Ishikawa (cell line): ENCODE results near the gene TEX48.

Source experiments
- CEBPB ChIP-seq: IDR thresholded peaks from 2 replicates; pipeline ENCODE4 v1.6.1; 2012
- CREB1 ChIP-seq: IDR thresholded peaks from 2 replicates; pipeline ENCODE4 v1.6.1; 2012; ENCODE audit warnings: low read depth
- EGR1 ChIP-seq: IDR thresholded peaks from 2 replicates; pipeline ENCODE4 v1.6.1; 2012
- EP300 ChIP-seq: IDR thresholded peaks from 2 replicates; pipeline ENCODE4 v1.6.1; 2012; ENCODE audit warnings: borderline replicate concordance
- FOXM1 ChIP-seq: IDR thresholded peaks from 2 replicates; pipeline ENCODE4 v1.6.1; 2012; ENCODE audit warnings: low read depth, borderline replicate concordance
- NFIC ChIP-seq: IDR thresholded peaks from 2 replicates; pipeline ENCODE4 v1.6.1; 2012
- RAD21 ChIP-seq: IDR thresholded peaks from 2 replicates; pipeline ENCODE4 v1.6.1; 2012; ENCODE audit warnings: low read depth
- TAF1 ChIP-seq: IDR thresholded peaks from 2 replicates; pipeline ENCODE4 v1.6.1; 2012; ENCODE audit warnings: low read depth, mild to moderate bottlenecking
- TCF12 ChIP-seq: IDR thresholded peaks from 2 replicates; pipeline ENCODE4 v1.6.1; 2012; ENCODE audit warnings: low read depth
- TEAD4 ChIP-seq: IDR thresholded peaks from 2 replicates; pipeline ENCODE4 v1.6.1; 2012
- YY1 ChIP-seq: IDR thresholded peaks from 2 replicates; pipeline ENCODE4 v1.6.1; 2012; ENCODE audit warnings: low read depth
- ZBTB7A ChIP-seq: IDR thresholded peaks from 2 replicates; pipeline ENCODE4 v1.6.1; 2012; ENCODE audit warnings: low read depth
- TF ChIP-seq, protein P1 (sequence below): IDR thresholded peaks from 2 replicates; pipeline ENCODE4 v1.6.1; 2012
- TF ChIP-seq, protein P2 (sequence below): IDR thresholded peaks from 2 replicates; pipeline ENCODE4 v1.6.1; 2012
- TF ChIP-seq, protein P3 (sequence below): IDR thresholded peaks from 2 replicates; pipeline ENCODE4 v1.6.1; 2012; ENCODE audit warnings: low read depth, mild to moderate bottlenecking

The TEX48 gene

DNA sequence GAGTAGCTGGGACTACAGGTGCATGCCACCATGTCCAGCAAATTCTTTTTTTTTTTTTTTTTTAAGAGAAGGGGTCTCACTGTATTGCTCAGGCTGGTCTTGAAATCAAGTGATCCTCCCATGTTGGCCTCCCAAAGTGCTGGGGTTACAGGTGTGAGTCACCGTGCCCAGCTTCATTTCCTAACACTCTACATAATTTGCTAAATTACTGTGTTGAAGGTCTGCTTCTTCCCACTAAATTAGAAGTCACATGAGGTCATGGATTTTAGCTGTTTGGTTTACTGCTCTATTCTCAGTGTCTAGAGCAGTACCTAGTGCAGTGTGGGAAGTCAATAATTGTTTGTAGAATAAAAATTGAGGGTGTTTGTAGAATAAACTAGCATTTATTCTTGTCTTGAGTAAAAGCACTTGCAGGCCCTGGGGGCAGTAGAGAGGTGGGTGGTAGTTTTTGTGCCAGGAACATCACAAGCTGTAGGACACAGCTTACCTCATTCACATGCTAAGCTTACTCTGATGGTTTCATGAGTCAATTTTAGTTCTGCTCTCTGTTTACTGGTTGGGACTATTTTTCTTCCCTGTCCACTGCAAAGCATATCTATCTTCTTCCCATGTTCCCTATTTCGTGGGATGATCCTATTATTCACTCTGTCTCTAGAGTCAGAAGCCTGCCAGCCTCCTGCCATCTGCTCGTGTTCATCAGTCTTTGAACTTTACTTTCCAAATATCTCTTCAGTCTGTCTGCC lies 7.0 kb downstream of the TEX48 start:
- TF ChIP-seq TEAD4 (no peak), CEBPB (no peak), RAD21 (no peak), CREB1 (no peak), EP300 (no peak), YY1 (no peak), FOXM1 (no peak), EGR1 (no peak), NFIC (no peak), ZBTB7A (no peak)
- TF ChIP-seq, protein P1, sequence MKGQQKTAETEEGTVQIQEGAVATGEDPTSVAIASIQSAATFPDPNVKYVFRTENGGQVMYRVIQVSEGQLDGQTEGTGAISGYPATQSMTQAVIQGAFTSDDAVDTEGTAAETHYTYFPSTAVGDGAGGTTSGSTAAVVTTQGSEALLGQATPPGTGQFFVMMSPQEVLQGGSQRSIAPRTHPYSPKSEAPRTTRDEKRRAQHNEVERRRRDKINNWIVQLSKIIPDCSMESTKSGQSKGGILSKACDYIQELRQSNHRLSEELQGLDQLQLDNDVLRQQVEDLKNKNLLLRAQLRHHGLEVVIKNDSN: no peak
- TF ChIP-seq, protein P2, sequence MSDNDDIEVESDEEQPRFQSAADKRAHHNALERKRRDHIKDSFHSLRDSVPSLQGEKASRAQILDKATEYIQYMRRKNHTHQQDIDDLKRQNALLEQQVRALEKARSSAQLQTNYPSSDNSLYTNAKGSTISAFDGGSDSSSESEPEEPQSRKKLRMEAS: no peak

DNA sequence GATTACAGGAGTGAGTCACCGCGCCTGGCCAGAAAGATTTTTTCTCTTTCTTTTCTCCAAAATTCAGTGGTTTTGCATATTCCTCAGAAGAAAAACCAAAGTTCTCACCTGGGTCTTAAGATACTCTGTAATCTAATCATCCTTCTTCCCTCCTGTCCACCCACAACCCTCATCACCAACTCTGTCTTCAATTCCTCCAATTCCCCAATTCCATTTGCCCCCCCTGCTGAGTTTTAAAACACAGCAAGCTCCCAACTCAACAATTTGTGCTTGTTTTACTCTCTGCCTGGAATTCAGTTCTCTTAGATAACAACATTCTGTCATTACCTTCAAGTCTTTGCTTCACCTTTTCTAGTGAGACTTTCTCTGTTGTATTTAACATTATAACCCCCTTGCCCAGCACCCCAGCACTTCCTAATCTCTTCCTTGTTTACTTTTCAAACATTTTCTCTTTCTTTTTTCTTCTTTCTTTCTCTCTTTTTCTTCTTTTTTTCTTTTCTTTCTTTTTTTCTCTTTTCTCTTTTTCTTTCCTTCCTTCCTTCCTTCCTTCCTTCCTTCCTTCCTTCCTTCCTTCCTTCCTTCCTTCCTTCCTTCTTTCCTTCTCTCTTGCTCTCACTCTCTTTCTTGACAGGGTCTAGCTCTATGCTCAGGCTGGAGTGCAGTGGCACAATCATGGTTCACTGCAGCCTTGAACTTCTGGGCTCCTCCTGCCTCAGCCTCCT lies 7.8 kb downstream of the TEX48 start:
- TF ChIP-seq CEBPB (no peak), EP300 (no peak), RAD21 (no peak)

DNA sequence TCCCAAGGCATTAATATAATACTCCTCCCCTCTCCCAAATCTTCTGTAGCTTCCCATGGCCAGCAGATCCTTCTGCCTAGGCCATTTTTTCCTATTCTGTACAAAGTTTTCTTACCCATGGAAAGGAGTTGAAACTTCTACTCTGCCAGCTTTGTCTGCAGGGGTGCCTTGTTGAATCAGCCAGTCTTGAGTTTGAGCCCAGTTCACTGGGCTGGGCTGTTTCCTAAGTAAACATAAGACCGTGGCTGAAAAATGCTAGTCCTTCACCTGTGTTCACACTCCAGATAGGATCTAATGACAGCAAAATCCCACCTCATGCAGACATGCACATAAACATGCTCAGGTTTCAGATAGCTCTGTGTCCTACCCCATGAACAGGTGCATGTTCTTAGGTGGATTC lies 10.4 kb downstream of the TEX48 start:
- TF ChIP-seq, protein P1: no peak
- TF ChIP-seq ZBTB7A (no peak), TAF1 (no peak), CEBPB (no peak), EGR1 (no peak), NFIC (no peak), YY1 (no peak), CREB1 (no peak), RAD21 (no peak), EP300 (no peak), TEAD4 (no peak), TCF12 (no peak), FOXM1 (no peak)
- TF ChIP-seq, protein P3, sequence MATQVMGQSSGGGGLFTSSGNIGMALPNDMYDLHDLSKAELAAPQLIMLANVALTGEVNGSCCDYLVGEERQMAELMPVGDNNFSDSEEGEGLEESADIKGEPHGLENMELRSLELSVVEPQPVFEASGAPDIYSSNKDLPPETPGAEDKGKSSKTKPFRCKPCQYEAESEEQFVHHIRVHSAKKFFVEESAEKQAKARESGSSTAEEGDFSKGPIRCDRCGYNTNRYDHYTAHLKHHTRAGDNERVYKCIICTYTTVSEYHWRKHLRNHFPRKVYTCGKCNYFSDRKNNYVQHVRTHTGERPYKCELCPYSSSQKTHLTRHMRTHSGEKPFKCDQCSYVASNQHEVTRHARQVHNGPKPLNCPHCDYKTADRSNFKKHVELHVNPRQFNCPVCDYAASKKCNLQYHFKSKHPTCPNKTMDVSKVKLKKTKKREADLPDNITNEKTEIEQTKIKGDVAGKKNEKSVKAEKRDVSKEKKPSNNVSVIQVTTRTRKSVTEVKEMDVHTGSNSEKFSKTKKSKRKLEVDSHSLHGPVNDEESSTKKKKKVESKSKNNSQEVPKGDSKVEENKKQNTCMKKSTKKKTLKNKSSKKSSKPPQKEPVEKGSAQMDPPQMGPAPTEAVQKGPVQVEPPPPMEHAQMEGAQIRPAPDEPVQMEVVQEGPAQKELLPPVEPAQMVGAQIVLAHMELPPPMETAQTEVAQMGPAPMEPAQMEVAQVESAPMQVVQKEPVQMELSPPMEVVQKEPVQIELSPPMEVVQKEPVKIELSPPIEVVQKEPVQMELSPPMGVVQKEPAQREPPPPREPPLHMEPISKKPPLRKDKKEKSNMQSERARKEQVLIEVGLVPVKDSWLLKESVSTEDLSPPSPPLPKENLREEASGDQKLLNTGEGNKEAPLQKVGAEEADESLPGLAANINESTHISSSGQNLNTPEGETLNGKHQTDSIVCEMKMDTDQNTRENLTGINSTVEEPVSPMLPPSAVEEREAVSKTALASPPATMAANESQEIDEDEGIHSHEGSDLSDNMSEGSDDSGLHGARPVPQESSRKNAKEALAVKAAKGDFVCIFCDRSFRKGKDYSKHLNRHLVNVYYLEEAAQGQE: no peak
- TF ChIP-seq, protein P2: no peak

DNA sequence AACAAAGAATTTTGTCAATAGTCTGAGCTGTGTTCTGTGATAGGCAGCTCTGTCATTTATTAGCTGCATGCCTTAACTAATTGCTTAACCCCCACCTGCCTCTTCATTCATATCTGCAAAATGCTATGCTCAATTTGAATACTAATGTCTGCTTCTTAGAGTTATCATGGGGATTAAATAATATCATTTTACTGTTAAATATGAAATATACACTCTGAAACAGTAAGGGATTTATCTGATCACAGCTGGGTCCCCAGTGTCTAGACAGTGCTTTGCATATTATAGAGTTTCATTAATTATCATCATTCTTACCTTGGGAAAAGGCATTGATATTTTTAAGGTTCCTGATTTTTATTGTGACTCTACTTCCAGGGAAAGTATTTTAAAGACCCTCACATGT lies 12.0 kb downstream of the TEX48 start:
- TF ChIP-seq, protein P1: no peak

DNA sequence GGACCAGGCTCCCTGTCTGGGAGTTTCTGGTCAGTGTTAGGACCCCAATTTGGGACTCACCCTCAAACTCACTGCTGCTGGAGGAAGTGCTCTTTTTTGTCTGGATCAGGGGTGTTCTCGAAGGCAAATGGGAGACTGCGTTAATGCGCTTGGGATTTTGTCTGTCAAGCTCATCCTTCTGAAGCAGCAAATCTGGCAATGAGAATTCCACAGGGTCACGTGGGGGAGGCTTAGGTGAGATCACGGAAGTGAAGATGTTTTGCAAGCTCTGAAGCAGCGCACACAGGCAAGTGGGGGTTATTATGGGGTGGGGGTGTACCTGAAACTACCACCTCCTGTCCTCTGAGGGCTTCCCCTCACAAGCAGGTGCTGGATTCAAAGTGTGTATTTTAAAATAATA lies 13.8 kb downstream of the TEX48 start:
- TF ChIP-seq ZBTB7A (no peak), NFIC (no peak), YY1 (no peak), TAF1 (no peak), EP300 (no peak)
- TF ChIP-seq, protein P2: no peak
- TF ChIP-seq, protein P3: no peak

DNA sequence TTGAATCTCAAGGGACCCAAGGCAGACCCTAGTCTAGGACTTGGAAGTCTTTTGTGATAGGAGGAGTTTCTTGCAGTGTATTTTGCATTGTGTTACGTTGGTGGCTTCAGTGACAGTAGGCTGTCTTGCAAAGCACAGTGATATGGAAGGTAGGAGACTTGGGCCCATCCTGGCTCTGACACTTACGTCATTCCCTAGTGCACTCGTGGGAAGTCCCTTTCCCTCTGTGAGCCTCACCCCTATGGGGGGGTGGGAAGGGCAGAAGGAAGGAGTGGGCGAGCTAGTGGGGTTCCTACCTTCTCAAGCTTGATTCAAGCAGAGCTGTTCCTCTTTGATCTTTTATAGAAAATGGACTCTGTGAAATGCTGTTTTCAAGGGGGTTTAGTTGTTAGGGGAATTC lies 15.1 kb downstream of the TEX48 start:
- TF ChIP-seq EP300: no peak
- TF ChIP-seq TEAD4: no peak
- TF ChIP-seq, protein P2: no peak
- TF ChIP-seq TAF1: no peak
- no peak for TF ChIP-seq RAD21
- TF ChIP-seq ZBTB7A: no peak
- TF ChIP-seq EGR1: no peak
- TF ChIP-seq FOXM1: no peak
- TF ChIP-seq, protein P1: no peak
- TF ChIP-seq TCF12: no peak
